ENCODE data around the gene TMEM202.
"Not testable (repeated sequence)": the region's sequence is repeated elsewhere in the genome, so short reads cannot be mapped to it uniquely, and the experiment has no call there.

Gene TMEM202

GRCh38 chr15:72382146-72382545 lies 16.0 kb upstream of the TMEM202 start:
- no peaks in the 10 kb centered on the region for H3K9me3 ChIP-seq
- no peak overlapping the region for H3K4me3 ChIP-seq (ENCODE audit: low read depth in 1 of 2, low read length in 1 of 2)

GRCh38 chr15:72387741-72388140 lies 10.4 kb upstream of the TMEM202 start:
- no peak overlapping the region for H3K4me3 ChIP-seq (ENCODE audit: low read depth in 1 of 2, low read length in 1 of 2)
- no peaks in the 10 kb centered on the region for H3K9me3 ChIP-seq
- no peak overlapping the region for H3K27ac ChIP-seq
- H3K4me1 ChIP-seq (ENCODE audit: control insufficient read depth in 1 of 2, insufficient read depth in 1 of 2, low read depth in 1 of 2, low read length in 1 of 2) = no peaks in the 10 kb centered on the region
- no peaks in the 10 kb centered on the region for H3K27me3 ChIP-seq
- no peak for TF ChIP-seq CTCF (IDR thresholded peaks at IDR 0.05)
- no peaks in the 10 kb centered on the region for H3K36me3 ChIP-seq

More at GRCh38 chr15:72382146-72382545, 16.0 kb upstream of the TMEM202 start:
- no peak for TF ChIP-seq CTCF (IDR thresholded peaks at IDR 0.05)
- peaks cover under 1 to 2% of the 10 kb centered on the region in 2 experiments for H3K4me1 ChIP-seq (ENCODE audit: control insufficient read depth in 1 of 2, insufficient read depth in 1 of 2, low read depth in 1 of 2, low read length in 1 of 2)
- no peaks in the 10 kb centered on the region for H3K36me3 ChIP-seq
- H3K27ac ChIP-seq = no peak overlapping the region
- no peaks in the 10 kb centered on the region for H3K27me3 ChIP-seq

- H3K9me3 ChIP-seq = no peaks in the 10 kb centered on the region
- no peaks in the 10 kb centered on the region for H3K27me3 ChIP-seq
- no peak for TF ChIP-seq CTCF (IDR thresholded peaks at IDR 0.05)
- H3K36me3 ChIP-seq = no peaks in the 10 kb centered on the region
- H3K4me1 ChIP-seq (ENCODE audit: control insufficient read depth in 1 of 2, insufficient read depth in 1 of 2, low read depth in 1 of 2, low read length in 1 of 2) = no peaks in the 10 kb centered on the region
- no peak overlapping the region for H3K27ac ChIP-seq
- no peak overlapping the region for H3K4me3 ChIP-seq (ENCODE audit: low read depth in 1 of 2, low read length in 1 of 2)
Observed at GRCh38 chr15:72389231-72389630, 8.9 kb upstream of the TMEM202 start.

- not testable (repeated sequence) for H3K4me3 ChIP-seq (ENCODE audit: low read depth in 1 of 2, low read length in 1 of 2); H3K27me3 ChIP-seq; H3K9me3 ChIP-seq; H3K27ac ChIP-seq; H3K4me1 ChIP-seq (ENCODE audit: control insufficient read depth in 1 of 2, insufficient read depth in 1 of 2, low read depth in 1 of 2, low read length in 1 of 2); H3K36me3 ChIP-seq
Observed at GRCh38 chr15:72396331-72396730, 1.8 kb upstream of the TMEM202 start.

- Histone ChIP-seq H3K4me1 (ENCODE audit: control insufficient read depth in 1 of 2, insufficient read depth in 1 of 2, low read depth in 1 of 2, low read length in 1 of 2) (no peaks in the 10 kb centered on the region), H3K9me3 (no peaks in the 10 kb centered on the region), H3K36me3 (no peaks in the 10 kb centered on the region), H3K4me3 (ENCODE audit: low read depth in 1 of 2, low read length in 1 of 2) (no peak overlapping the region), H3K27ac (no peak overlapping the region), H3K27me3 (peaks cover 12% of the 10 kb centered on the region)
- TF ChIP-seq CTCF (IDR thresholded peaks at IDR 0.05) = no peak
Observed at GRCh38 chr15:72398648-72399047, 543 bp downstream of the TMEM202 start.

GRCh38 chr15:72402726-72403125 lies 4.6 kb downstream of the TMEM202 start:
- Histone ChIP-seq H3K36me3 (no peaks in the 10 kb centered on the region), H3K4me1 (ENCODE audit: control insufficient read depth in 1 of 2, insufficient read depth in 1 of 2, low read depth in 1 of 2, low read length in 1 of 2) (no peaks in the 10 kb centered on the region), H3K4me3 (ENCODE audit: low read depth in 1 of 2, low read length in 1 of 2) (no peak overlapping the region), H3K27me3 (peaks cover 29% of the 10 kb centered on the region), H3K27ac (no peak overlapping the region), H3K9me3 (no peaks in the 10 kb centered on the region)
- TF ChIP-seq CTCF (IDR thresholded peaks at IDR 0.05) = no peak

Measured in neutrophil (primary cell).